Kidney tubule cell (primary cell): ENCODE data around the gene EMX2.

Source experiments
- DNase-seq: peaks from one replicate; pipeline ENCODE4 v3.0.0-alpha.2; 2018; ENCODE audit warnings: low spot score

EMX2 gene

DNA sequence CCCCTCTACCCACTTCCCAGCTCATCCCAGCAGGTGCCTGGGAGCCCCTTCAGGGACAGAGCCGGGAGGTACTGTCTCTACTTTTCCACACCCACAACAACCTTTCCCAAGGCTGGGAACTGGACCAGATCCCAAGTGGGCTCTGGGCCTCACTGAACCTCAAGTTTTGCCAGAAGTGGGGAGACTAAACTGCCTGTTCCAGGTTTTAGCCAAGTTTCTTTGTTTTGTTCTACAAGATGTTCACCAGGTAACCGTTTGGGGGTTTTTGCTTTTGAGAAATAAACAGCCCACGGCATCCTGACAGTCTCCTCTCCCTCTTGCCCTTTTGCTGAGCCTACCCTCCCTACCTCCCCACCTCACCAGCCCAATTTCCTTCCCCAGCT, 10.6 kb upstream of the EMX2 start:
- DNase-seq, result no peak

DNA sequence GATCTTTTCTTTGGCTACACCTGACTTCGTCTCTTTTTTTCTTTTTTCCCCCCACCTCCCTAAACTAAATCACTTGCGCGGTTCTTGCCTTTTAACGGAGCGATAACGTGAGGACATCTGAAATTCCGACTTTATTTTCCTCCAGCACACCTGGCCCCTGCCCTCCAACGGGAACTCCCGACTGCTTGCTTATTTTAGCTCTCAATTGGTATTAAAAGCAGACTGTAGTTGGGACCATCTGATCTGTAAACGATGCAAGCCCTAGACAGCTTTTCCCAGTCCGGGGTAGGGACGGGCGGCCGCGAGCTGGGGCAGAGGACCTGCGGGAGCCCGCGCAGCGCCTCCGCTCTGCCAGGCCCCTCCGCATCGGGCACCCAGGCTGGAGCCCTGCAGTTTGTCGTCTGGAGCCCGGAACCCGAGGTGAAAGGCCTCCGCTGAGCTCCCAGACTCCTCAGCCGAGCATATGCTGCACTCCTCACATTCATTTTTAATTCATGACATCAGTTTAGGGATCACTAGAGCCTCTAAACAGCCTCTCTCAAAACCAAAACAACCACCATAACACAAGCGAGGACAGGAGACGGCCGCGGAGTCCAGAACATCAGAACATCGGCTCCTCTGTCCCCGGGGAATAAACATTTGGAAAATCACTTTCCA, 10.0 kb upstream of the EMX2 start:
- DNase-seq, result peak; percentile 40

DNA sequence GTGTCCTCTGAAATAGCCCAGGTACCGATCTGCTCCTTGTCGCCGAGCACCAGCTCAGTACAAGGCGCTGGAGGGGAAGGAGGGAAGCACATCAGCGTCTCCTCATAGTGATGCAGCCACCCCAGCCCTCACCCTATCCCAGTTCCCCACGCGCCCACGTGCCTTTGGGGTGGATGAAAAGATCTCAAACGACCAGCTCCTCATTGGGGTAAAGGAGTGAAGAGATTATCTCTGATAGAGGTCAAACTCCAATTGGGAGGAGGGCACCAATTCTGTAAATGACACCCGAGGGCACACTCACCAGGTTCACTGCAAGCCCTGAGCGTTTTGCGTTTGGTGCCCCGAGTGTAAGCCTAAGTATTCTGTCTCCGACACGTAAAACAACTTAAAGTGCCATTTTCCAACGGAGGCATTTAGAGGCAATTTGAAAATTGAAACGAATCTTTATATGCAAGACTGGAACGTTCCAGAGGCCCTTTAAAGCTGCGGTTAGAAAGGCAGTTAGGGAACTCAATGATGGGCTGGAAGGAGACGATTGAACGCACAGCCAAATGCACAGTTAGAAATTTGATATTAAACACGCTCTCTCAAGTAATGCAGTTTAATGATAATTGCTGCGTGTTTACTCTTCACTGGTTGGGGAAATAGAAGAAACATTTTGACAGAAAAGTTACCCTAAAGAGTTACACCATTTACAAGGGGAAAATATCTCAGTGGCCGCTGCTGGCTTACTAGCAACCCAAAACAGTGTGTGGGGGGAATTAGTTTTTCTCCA, 8.9 kb upstream of the EMX2 start:
- peak; percentile 50 for DNase-seq

DNA sequence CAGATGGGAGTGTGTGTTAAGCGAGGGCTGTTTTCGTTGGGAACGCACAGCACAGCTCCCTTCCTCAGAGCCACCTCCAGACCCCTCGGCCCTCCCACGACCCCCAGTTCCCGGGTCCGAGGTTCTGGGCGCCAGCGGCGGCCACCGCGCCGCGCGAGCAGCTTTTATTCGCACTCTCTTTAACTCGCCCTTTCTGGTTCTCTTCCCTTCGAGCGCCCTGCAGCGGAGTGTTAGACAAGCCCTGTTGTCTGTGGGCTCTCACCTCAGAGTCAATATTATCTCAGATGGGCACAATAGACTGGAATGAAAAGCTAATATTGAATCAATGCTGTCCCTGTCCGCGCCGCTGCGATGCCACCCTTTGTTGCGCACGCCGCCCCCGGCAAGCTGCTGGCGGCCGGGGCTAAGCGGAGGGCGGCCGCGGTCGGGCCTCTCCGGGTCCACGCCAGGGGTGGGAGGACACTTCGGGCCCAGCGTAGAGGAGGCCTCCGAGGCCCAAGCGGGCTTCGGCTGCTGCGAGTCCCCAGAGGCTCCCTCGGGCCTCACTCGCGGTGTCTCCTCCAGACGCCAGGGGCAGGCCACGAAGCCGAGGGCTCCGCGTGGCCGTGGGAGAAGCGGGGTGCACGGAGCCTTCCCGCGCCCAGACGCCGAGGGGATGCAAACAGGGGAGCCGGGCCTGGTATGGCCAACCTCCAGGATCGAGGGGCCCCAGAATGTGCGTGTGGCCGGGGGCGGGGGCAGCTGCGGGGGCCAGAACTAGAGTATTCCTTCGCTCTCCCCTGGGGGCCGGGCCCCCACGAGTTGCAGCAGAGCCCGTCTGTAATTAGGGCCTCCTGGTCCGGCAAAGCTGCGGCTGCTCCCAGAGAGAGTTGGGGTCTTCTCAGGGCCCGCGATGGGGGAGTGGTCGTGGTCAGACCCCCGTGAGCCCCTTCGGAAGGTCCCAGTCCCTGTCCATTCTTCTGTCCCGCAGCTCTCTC, 7.9 kb upstream of the EMX2 start:
- peak; percentile 20 for DNase-seq

DNA sequence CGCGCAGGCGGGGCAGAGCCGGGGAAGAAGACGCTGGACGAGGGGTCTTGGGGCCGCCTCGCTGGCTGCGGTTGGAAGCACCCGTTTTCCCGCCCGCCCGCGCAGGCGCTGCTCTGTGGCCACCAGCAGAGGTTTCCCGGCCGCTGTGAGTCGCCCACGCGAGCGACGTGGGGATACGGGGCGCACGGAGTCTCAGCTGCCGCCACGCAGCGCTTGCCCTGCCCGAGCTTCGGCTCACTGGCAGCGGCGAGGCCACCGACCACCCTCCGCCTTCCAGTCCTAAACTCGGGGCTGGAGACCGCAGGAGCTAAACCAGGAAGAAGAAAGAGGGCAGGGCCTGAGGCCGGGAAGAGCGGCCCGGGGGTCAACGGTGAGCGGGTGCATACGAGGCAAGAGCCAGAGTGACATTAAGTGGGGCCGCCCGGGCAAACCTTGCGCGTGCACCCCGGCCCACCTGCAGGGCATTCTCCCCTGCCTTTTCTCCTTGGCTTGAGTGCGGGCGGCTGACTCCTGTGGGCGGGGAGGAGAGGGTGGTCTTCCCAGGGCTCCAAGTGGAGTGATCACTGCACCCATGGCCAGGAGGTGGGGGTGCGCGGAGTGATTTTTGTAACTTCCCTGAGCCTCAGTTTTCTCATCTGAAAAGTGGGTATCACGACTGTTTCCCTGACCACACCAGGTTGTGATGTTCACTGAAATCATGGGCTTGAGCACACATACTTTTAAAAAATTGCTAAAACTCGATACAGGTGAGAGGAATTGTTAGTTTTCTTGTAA, 7.1 kb upstream of the EMX2 start:
- DNase-seq, result peak; percentile 44

DNA sequence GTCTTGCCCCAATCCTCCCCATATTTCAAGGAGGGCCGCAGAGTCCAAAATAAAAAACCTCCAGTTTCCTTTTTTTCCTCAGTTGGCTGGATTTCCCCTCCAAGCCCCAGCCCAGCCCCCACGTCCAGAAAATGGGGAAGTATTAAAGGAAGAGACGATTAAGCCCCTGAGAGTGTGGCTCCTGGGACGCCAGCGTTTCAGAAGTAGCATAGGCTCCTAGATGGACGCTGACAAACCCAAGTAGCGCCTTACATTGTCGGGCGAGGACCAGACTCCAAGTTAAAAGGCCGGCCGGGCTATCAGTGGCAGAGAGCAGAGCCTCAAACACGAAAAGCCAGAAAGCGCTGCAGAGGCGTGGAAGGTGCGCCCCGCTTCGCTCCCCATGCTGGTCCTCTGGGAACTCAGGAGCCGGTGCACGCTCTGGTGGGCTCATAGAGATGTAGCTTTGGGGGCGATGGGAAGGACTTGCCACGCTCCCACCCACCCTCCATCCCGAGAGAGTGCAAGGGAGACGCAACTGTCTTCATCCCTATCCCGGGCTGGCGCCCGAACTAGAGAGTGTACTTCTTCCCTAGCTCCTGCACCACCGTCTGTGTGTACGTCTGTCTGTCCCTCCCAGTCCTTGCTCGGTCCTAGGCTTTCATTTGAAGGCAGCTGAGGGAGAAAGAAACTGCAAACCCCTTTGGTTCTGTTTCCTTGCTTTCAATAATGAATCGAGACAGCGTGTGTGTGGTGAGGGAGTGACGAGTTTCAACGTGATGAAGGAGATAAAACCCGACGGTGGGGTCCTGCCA, 6.3 kb upstream of the EMX2 start:
- no peak for DNase-seq

DNA sequence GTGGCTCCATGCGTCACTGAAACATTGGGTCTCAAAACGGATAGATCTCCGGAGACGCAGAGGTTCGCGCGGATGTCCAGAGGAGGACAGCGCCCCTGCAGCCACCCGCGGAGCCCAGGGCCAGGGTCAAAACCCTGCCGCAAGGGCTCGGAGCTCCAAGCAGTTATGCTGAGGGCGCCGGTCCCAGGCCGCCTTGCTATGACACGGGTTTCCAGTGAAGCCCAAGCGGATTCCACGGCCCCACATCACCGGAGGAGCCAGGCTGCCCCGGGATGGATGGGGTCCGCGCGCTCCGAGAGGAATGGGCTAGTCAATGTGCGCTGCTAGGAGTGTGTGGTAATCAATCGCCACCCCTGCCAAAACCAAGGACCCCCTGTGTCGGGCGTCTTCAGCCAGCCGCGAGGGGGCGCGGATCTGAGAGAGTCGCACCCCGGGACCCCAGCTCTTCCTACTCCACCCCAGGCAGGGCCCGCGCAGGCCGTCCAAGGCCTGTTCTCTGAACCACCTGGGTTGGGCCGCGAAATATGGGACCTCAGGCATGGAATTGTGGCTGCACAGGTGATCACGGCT, 5.6 kb upstream of the EMX2 start:
- no peak for DNase-seq

DNA sequence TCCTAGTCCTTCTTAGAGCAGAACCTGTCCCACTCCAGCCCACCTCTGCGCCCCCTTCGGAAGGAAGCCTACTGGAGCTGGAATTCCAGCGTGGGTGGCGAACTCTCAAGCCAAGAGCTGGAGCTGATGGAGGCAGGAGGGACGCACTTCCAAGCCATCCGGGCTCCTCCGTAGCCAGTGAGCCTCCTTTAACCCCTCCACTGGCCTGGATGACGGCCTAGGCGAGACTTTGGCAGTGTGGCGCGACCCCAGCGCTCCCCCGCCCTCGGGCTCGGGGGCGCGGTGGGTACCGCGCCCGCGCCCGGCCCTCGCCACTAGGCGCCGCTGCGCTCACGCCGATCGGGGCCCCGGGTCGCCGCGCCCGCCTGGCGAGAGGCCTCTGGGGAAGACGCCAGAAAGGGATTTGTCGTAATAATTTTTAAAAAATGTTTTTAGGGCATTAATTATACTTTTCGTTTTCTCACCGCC, 5.1 kb upstream of the EMX2 start:
- peak; percentile 67 for DNase-seq

DNA sequence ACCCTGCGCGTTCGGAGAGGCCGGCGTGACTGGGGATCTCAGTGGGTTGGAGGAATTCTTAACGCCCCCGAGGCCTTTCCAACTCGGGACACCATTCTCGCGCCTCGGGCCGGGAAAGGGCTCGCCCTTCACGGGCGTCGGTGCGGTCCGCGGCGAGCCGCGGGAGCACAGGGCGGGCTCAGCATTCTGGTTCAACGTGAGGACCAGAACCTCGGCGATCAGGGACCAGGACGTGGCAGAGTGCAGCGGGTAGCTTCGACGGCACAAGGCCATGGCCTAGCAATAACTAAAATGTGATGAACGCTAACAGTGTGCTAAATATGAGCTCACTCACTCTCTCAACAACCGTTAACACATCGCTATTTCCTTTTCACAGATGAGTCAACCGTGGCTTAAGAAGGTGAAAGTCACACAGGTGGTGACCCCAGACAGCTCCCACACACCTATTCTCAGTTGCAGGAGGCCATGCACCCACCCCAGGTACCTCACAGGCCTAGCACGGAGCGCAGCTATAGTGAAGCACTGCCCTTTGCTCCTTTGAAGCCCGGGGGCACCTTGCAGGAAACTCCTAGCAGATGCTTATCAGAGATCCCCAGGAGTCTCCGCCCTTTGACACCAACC, 4.5 kb upstream of the EMX2 start:
- peak; percentile 86 for DNase-seq

DNA sequence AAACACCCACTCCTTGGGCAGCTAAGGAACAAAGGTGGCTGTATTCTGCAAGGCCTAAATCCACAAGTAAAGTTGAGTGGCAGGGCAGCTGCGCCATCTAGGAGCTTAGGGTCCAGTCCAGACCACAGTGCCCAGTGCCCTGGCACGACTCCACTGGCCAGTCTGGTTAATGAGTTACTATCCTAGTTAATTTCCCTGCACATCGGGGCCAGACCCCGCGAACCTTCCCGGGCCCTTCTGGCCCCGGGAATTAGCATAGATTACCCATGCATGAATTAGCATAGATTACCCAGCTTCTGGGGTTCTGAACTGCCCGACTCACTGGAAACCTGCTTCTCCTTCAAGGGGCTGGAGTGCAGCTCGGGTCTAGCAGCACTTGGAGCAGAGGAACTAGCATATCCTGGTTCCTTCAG, 3.2 kb upstream of the EMX2 start:
- DNase-seq, result peak; percentile 81

DNA sequence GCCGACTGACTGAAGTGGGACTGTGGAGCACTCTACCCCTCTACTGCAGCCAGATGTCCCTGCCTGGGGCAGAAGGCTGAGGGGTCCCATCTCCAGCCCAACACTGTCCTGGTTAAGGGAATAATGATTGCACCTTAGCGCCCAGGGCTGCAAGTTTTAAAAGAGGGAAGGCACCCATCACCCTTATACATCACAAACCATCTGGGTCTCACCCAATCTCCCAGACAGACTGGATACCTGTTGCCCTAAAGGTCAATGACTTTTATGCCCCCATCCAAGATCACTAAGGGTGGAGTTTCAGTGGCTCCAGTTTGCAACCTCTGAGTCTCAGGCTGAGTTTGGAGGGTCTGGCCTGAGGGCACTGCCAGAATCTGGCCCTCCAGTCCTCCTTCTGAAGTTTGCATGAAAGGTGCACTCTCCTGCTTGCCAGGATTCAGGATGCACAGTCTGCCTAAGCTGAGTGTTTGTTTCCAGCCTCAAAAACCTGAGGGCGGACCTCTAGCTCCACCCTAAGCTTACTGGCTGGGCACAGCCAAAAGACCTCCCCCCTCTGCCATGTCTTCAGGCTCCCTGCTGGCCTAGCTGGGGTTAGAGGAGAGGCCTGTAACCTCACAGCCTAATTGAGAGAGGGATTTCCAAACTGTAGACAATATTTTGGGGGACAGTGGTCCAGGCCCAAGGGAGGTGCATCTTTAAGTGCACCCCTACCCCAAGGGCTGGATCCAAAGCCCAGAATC, 2.5 kb upstream of the EMX2 start:
- DNase-seq, result peak; percentile 45

DNA sequence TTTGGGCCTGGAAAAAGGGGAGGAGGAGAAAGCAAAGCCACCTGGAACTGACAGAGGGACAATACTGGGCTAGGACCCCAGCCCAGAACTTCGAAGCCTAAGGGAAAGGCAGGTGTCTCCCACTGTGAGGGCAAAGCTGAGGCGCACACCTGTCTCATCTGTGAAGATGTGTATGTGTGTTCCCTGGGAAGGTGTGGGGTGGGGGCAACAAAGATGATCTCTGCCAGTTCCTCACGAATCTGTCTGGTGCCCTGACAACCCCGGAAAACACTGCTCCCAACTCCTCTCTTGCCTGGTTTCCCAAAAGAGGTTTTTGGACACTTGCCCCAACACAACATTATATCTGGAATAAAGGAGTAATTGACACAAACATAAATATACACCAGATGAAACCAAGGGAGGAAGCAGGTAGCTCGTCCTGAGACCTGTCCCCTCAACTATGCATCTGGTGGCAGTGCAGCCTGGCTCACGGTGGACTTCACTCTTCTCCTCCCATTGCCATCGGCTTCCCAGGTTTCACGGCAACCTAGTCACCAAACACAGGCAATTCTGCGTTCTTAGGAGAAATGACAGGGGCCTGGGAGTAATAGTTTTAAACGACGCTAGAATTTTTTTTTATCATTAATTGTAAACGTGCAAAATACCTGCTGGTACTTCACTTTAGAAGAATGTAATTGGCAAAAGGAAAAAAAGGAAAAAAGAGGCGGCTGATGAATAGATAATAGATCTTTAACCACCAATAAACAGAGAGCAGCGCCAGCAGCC, 1.7 kb upstream of the EMX2 start:
- DNase-seq, result no peak

DNA sequence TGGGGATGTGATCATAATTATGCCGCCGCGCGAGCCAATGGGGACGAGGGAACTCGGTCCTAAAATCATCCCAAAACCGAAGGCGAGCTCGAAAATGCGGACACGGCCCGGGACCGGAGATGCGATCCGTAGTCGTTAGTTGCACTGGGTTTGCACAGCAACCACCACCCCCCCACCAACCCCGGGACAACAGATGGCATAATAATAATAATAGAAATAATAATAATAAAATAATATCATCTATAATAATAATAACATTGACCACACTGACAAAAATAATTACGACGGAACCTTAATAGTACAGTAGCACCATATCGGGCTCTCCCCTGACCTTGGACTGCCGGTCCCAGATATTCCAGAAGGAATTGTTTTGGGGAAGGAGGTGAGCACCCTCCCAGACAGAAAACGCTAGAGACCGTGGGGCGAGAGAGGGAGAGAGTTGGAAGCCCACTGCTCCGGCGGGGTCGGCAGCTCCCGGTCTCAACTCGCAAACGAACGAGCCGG, 1.1 kb upstream of the EMX2 start:
- DNase-seq, result peak; percentile 90

DNA sequence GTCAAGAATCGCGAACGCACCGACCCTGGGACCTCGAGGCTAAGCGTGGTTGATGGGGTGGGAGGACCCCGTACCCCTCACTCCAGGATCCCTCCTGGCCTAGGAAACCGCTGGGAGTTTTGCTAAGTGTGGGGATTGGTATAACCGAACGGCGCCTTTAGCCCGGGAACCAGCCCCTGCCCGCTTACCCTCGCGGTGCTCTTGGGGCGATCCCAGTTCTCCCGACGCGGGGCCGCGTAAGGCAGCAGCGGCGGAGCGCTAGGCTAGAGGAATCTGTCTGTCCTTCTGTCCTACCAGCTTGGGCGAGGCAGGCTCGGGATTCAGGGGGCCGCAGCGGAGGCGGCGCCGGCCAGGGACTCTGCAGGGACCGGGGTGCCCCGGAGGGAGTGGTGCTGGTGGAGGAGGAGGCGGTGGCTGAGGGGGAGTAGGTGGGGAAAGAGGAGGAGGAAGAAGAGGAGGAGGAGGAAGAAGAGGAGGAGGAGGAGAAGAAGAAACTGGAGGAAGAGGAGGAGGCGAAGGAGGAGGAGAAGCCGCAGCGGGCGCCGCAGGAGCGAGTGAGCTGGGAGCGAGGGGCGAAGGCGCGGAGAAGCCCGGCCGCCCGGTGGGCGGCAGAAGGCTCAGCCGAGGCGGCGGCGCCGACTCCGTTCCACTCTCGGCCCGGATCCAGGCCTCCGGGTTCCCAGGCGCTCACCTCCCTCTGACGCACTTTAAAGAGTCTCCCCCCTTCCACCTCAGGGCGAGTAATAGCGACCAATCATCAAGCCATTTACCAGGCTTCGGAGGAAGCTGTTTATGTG, 439 bp upstream of the EMX2 start:
- DNase-seq, result peak; percentile 97

DNA sequence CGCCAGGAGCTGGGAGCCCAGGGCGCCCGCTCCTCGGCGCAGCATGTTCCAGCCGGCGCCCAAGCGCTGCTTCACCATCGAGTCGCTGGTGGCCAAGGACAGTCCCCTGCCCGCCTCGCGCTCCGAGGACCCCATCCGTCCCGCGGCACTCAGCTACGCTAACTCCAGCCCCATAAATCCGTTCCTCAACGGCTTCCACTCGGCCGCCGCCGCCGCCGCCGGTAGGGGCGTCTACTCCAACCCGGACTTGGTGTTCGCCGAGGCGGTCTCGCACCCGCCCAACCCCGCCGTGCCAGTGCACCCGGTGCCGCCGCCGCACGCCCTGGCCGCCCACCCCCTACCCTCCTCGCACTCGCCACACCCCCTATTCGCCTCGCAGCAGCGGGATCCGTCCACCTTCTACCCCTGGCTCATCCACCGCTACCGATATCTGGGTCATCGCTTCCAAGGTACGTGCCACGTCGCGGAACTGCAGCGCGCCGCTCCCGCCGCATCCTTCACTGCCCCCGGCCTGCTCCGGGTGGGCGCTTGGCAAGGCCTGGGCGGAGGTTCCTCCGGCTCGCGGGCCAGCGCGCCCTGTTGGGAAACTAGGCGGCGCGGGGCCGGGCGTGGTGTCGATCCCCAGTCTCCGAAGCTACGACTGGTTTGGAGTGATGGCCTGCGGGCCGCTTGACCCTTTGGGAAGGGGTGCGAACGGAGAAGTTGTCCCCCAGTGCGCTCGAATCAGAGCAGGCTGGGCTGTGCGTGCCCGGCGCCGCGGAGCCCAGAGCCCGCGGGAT, 868 bp downstream of the EMX2 start:
- peak; percentile 64 for DNase-seq

DNA sequence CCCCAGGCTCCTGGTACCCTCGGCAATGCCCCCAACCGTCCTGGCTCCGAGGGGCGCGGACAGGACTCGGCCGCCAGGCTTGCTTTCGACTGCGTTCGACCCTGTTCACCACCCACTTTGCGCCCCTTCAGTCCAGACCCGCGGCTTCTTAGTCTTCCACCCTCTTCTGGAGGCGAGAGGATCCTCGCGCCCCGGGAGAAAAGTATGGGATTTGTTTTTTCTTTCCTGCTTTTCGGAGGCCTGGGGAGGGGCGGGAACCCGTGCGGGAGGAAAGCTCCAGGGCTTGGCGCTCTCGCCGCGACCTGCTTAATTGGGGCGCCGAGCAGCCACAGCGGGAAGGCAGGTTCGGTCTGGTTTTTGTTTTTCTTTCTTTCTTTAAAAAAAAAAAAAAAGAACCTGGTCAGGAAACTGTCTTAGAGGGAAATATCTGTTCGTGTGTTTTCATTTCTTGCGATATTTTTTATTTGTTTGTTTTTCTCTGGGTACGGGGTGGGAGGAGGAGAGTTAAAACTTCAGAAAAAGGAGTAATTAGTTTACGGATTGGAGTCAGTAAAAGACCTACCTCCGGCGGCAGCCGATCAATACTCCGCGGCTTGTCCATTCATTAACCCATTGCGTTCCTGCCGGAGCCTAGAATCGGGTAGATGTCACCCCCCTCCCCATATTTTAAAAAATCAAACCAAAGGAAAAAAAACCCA, 1.6 kb downstream of the EMX2 start:
- DNase-seq, result peak; percentile 34
